Chondrocyte (in vitro differentiated cells): ENCODE measurements around the gene OR1D2. TPM values are rescaled to one million over a fixed set of nuclear protein-coding genes. Genes with fewer than 3 reads are reported as not detected.
"Not testable (repeated sequence)": the region's sequence is repeated elsewhere in the genome, so short reads cannot be mapped to it uniquely, and the experiment has no call there.

Source experiments
- DNase-seq: peaks from one replicate; pipeline ENCODE4 v3.0.0; 2021; ENCODE audit warnings: mixed read lengths, low spot score
- H3K27ac Mint-ChIP-seq: one replicate; pipeline ENCODE4 v1.8.0; 2021; ENCODE audit warnings: mild to moderate bottlenecking, moderate library complexity, mixed read lengths; ENCODE audit not compliant: unreplicated experiment
- H3K27me3 Mint-ChIP-seq: 2 replicates; pipeline ENCODE4 v1.8.0; 2021; ENCODE audit warnings: low read depth, mixed read lengths
- H3K36me3 Mint-ChIP-seq: 2 replicates; pipeline ENCODE4 v1.8.0; 2021; ENCODE audit warnings: low read depth, mixed read lengths
- H3K4me1 Mint-ChIP-seq: 2 replicates; pipeline ENCODE4 v1.8.0; 2021; ENCODE audit warnings: low read depth, mild to moderate bottlenecking, mixed read lengths
- H3K4me3 Mint-ChIP-seq: one replicate; pipeline ENCODE4 v1.8.0; 2021; ENCODE audit warnings: mild to moderate bottlenecking, moderate library complexity, mixed read lengths; ENCODE audit not compliant: unreplicated experiment
- H3K9me3 Mint-ChIP-seq: 2 replicates; pipeline ENCODE4 v1.8.0; 2021; ENCODE audit warnings: low read depth, mixed read lengths
- CTCF ChIP-seq: fragments of 200-600 bp; sonication (generic); IDR thresholded peaks from 2 replicates; pipeline ENCODE4 v1.5.0; 2021; ENCODE audit warnings: antibody characterized with exemption, mild to moderate bottlenecking, moderate library complexity
- long read RNA-seq: library from polyadenylated mRNA; stranded (forward); transcript quantifications from one replicate; pipeline ENCODE4 v2.0.0, GENCODE V29; 2021
- total RNA-seq: library from RNA; stranded (reverse); gene quantifications from 3 replicates; pipeline ENCODE4 v1.2.1, GENCODE V29; 2021

Gene OR1D2
- total RNA-seq = not detected in 3 replicates
- long read RNA-seq = 0 reads

- Mint-ChIP-seq H3K36me3 (no peaks in the 10 kb centered on the region), H3K4me3 (no peak within 1 kb of the TSS), H3K4me1 (no peaks in the 10 kb centered on the region), H3K27ac (no peak within 1 kb of the TSS), H3K27me3 (peaks cover 17% of the 10 kb centered on the region), H3K9me3 (peaks cover 18% of the 10 kb centered on the region)
- no peak for DNase-seq
- TF ChIP-seq CTCF = no peak
These were observed at the start of gene OR1D2 for GRCh38 chr17:3104322-3104721. Gene OR1D2, minus strand, starts transcription at chr17:3104422. Its CDS starts 11,426 bp downstream, at chr17:3092996.

GRCh38 chr17:3137494-3137893 is 33.3 kb upstream of the OR1D2 start:
- peaks cover 26% of the 10 kb centered on the region for H3K9me3 Mint-ChIP-seq
- H3K4me3 Mint-ChIP-seq = not testable (repeated sequence)

GRCh38 chr17:3127451-3127850 is 23.2 kb upstream of the OR1D2 start, which contains the start of gene OR1G1:
Gene OR1G1, minus strand, starts transcription at chr17:3127551. Its CDS starts 0 bp downstream, at chr17:3127551.
- no peaks in the 10 kb centered on the region for H3K36me3 Mint-ChIP-seq

More at GRCh38 chr17:3137494-3137893, 33.3 kb upstream of the OR1D2 start:
- not testable (repeated sequence) for H3K4me1 Mint-ChIP-seq, H3K27me3 Mint-ChIP-seq, H3K36me3 Mint-ChIP-seq, DNase-seq, H3K27ac Mint-ChIP-seq

GRCh38 chr17:3073850-3074249 is 30.4 kb downstream of the OR1D2 start:
- H3K4me1 Mint-ChIP-seq, H3K4me3 Mint-ChIP-seq, DNase-seq, H3K27ac Mint-ChIP-seq, H3K36me3 Mint-ChIP-seq: not testable (repeated sequence)
- Mint-ChIP-seq H3K27me3 (peaks cover 25% of the 10 kb centered on the region), H3K9me3 (peaks cover 14% of the 10 kb centered on the region)

More at GRCh38 chr17:3127451-3127850, 23.2 kb upstream of the OR1D2 start, which contains the start of gene OR1G1:
- Mint-ChIP-seq H3K27ac (no peak within 1 kb of the TSS), H3K9me3 (no peaks in the 10 kb centered on the region), H3K27me3 (peaks cover 17% of the 10 kb centered on the region), H3K4me3 (no peak within 1 kb of the TSS), H3K4me1 (no peaks in the 10 kb centered on the region)
- no peak for TF ChIP-seq CTCF
- DNase-seq = no peak

GRCh38 chr17:3065192-3065591 is 39.0 kb downstream of the OR1D2 start:
- not testable (repeated sequence) for DNase-seq, H3K4me3 Mint-ChIP-seq, H3K36me3 Mint-ChIP-seq, H3K4me1 Mint-ChIP-seq, H3K27me3 Mint-ChIP-seq, H3K9me3 Mint-ChIP-seq, H3K27ac Mint-ChIP-seq

GRCh38 chr17:3063507-3063906 is 40.7 kb downstream of the OR1D2 start, which contains the start of gene OR1D5:
Gene OR1D5, minus strand, starts transcription at chr17:3063607. Its CDS starts 0 bp downstream, at chr17:3063607.
- H3K27me3 Mint-ChIP-seq, H3K4me1 Mint-ChIP-seq, H3K36me3 Mint-ChIP-seq, H3K4me3 Mint-ChIP-seq, DNase-seq, H3K27ac Mint-ChIP-seq, H3K9me3 Mint-ChIP-seq: not testable (repeated sequence)

- not testable (repeated sequence) for H3K27ac Mint-ChIP-seq, H3K4me3 Mint-ChIP-seq, DNase-seq
These were observed 41.3 kb downstream of the OR1D2 start for GRCh38 chr17:3062824-3063377.

GRCh38 chr17:3054868-3055267 is 49.4 kb downstream of the OR1D2 start:
- DNase-seq, H3K4me3 Mint-ChIP-seq, H3K27me3 Mint-ChIP-seq, H3K4me1 Mint-ChIP-seq, H3K9me3 Mint-ChIP-seq, H3K36me3 Mint-ChIP-seq, H3K27ac Mint-ChIP-seq: not testable (repeated sequence)

More at GRCh38 chr17:3062824-3063377, 41.3 kb downstream of the OR1D2 start:
- not testable (repeated sequence) for H3K9me3 Mint-ChIP-seq, H3K4me1 Mint-ChIP-seq, H3K27me3 Mint-ChIP-seq, H3K36me3 Mint-ChIP-seq
